Measurements from ENCODE around the gene MPPED2. TPM values are rescaled to one million over a fixed set of nuclear protein-coding genes. Genes with fewer than 3 reads are reported as not detected.

MPPED2 gene
- total RNA-seq, 1 experiment from 2014 or later = 4.7 TPM

- H3K18ac ChIP-seq (ENCODE audit: insufficient read length, low read depth, low read length) = no peak overlapping the region
- no peak overlapping the region for H2AK5ac ChIP-seq (ENCODE audit: insufficient read length, low read length)
- H3K23ac ChIP-seq (ENCODE audit: insufficient read length, low read depth, low read length) = no peak overlapping the region
- H3K4me2 ChIP-seq (ENCODE audit: insufficient read depth, insufficient read length, low read length) = no peak overlapping the region
- WGBS (ENCODE audit: extremely low coverage, insufficient read length, low lambda C conversion rate) = no CpG with 5 or more reads among the region's 5 CpGs
- H3K36me3 Mint-ChIP-seq (ENCODE audit: insufficient read depth in 1 of 3, low read depth in 3 of 3) = peaks cover 0 to 2% (median 0%) of the 10 kb centered on the region in 3 experiments; a peak in 1 of 7 replicates
- no peak for DNase-seq
- no peak overlapping the region for H4K5ac ChIP-seq (ENCODE audit: insufficient read length, low read depth, low read length)
- TF ChIP-seq CTCF (conservative IDR thresholded peaks at IDR 0.05) = no peak
- no peak overlapping the region for H2BK20ac ChIP-seq (ENCODE audit: low read depth, low read length, poor library complexity, severe bottlenecking)
- no peaks in the 10 kb centered on the region for H3K27me3 ChIP-seq (ENCODE audit: insufficient read depth, low read length)
- no peak overlapping the region for H3K14ac ChIP-seq (ENCODE audit: insufficient read depth, low read length)
- no peak overlapping the region for H4K8ac ChIP-seq (replicated peaks; ENCODE audit: insufficient read length, low read depth, low read length)
- no peaks in the 10 kb centered on the region for H3K23me2 ChIP-seq (ENCODE audit: insufficient read length, low read depth, low read length, poor library complexity, severe bottlenecking)
- no peaks in the 10 kb centered on the region for H3K4me1 ChIP-seq (ENCODE audit: insufficient read depth, low read length)
- H3K79me1 ChIP-seq (ENCODE audit: insufficient read depth, low read depth, low read length, poor library complexity, severe bottlenecking) = no peaks in the 10 kb centered on the region
- H3T11ph ChIP-seq (ENCODE audit: low read length) = no peak overlapping the region
- no peak overlapping the region for H2BK15ac ChIP-seq (ENCODE audit: low read depth, low read length)
- H3K27me3 Mint-ChIP-seq (ENCODE audit: low read depth) = no peaks in the 10 kb centered on the region
- H3K4me1 Mint-ChIP-seq = 0 out of 4 replicates have a peak, but pooled peaks cover 0 to 4% of the 10 kb centered on the region in 2 experiments
- no peaks in the 10 kb centered on the region for H3K9me3 Mint-ChIP-seq
- no peak overlapping the region for H3K9ac ChIP-seq (ENCODE audit: extremely low read depth, insufficient read length, low read length)
- H3K79me2 ChIP-seq (ENCODE audit: insufficient read depth, low read length) = no peaks in the 10 kb centered on the region
- H3K27ac Mint-ChIP-seq = peak overlapping the region in 1 of 3 experiments; percentile 84; a peak in 1 of 7 replicates
- H2AFZ ChIP-seq (ENCODE audit: low read length) = no peak overlapping the region
- H3K4ac ChIP-seq (ENCODE audit: low read depth, low read length) = no peak overlapping the region
- no peak overlapping the region for H3K4me3 Mint-ChIP-seq
- H2BK5ac ChIP-seq (ENCODE audit: insufficient read length, low read length) = no peak overlapping the region
- H3K27ac ChIP-seq (ENCODE audit: insufficient read length, low read depth, low read length) = no peak overlapping the region
- no peak overlapping the region for H3K56ac ChIP-seq (ENCODE audit: insufficient read length, low read depth, low read length)
- no peak overlapping the region for H2BK12ac ChIP-seq (ENCODE audit: insufficient read length, low read depth, low read length)
- H4K20me1 ChIP-seq (ENCODE audit: control insufficient read depth, insufficient read depth, insufficient read length) = no peaks in the 10 kb centered on the region
- H3K9me3 ChIP-seq (ENCODE audit: control insufficient read depth, low read depth, low read length) = no peaks in the 10 kb centered on the region
- no peak overlapping the region for H2BK120ac ChIP-seq (ENCODE audit: low read depth, low read length, poor library complexity, severe bottlenecking)
- no peak overlapping the region for H4K91ac ChIP-seq (ENCODE audit: insufficient read length, low read depth, low read length)
Observed at GRCh38 chr11:30497600-30497999, 88.6 kb downstream of the MPPED2 start.

All from H9 (cell line).